TTC549 (cell line): ENCODE measurements around the gene GNAQ.

Experiments
- FAIRE-seq: peaks from 2 replicates; lab custom pipeline; 2012; peaks lifted over from hg19 to GRCh38; lab: Jason Lieb, UNC

GNAQ gene

GRCh38 chr9:77810047-77810446, 221.6 kb downstream of the GNAQ start:
- no peak for FAIRE-seq

GRCh38 chr9:77809552-77809951, 222.1 kb downstream of the GNAQ start:
- no peak for FAIRE-seq

DNA sequence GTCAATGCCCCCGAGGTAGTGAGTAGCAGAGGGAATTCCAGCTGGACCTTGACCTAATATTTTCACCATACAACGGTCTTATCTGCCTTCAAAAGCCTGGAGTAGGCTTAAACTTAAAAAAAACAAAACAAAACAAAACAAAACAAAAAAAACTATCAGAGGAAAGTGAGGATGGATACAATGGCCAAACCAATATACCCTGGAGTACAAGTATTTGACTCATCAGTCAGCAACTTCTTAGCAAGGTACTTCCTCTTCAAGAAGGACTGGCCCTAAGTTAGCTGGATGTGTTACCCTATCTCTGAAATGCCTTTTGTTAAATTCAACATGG, 222.9 kb downstream of the GNAQ start:
- no peak for FAIRE-seq

- FAIRE-seq, result no peak
Measured at GRCh38 chr9:77807846-77808750, 223.5 kb downstream of the GNAQ start.

DNA sequence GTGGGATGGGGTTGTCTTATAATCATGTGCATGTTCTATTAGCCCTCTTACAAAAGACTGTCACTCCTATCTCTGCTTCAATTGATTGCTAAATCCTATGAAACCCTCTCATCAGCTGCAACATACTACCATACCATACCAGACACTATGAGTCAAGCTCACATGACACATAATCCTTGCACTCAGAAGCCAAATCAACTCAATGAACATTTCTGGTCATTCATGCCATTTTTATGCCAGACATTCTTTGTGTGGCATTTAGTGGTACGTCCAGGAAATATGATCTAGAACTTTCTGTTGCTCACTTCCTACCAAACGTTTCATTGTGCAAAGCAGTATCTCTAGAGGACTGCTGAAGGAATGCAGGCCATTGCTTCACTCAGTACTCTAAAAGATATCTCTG, 224.3 kb downstream of the GNAQ start:
- no peak for FAIRE-seq

DNA sequence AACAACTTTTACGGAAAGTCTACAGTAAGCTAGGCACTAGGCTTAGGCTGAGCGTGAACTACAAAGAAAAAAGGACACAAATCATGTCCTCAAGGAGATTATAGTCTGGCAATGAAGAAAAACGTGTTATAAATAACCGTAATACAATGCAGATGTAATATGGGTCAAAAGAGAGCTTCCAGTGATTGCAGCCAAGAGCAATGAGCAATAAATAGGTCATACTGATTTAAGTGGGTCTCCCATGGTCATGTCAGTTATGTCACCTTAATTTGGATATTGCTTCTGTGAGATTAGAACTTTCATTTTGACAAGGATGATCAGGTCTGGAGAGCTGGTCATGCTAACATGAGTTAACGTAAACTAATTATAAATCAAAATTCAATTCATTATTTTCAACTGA, 224.9 kb downstream of the GNAQ start:
- FAIRE-seq, result no peak

DNA sequence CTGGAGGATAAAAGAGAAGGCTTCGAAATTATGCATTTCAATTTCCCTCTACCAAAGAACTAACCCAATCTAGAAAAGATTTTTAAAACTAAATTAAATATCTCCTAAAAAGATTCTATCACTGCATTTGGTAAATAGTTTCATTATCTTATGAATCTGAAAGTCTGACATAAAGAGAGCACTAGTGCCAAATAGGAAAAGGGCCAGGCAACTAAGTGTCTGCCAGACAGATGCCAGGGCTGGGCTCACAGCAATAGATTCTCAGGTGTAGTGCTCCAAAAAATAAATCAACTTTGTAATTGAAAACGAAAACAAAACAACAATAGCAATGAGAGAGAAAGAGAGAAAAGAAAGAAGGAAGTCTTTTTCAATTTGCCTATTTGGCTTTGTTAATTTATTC, 225.8 kb downstream of the GNAQ start:
- FAIRE-seq, result no peak

DNA sequence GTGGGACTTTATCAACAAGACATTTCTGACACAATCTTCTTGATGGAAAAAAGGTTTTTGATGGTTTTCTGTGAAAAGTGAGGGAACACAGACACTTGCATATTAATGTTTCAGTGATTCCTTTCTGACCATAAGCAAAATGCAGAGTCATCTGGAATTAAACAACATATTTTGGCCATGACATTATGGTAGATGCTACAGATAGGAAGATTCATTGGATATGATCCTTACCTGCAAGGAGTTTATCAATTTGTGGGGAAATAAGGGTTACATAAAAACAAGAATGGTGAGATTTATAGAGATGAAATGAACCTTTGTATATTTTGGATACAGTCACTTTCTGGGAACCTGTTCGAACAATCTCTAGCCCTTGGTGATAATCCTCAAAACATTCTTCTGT, 228.2 kb downstream of the GNAQ start:
- FAIRE-seq, result no peak

GRCh38 chr9:77802515-77803293, 228.9 kb downstream of the GNAQ start:
- no peak for FAIRE-seq

DNA sequence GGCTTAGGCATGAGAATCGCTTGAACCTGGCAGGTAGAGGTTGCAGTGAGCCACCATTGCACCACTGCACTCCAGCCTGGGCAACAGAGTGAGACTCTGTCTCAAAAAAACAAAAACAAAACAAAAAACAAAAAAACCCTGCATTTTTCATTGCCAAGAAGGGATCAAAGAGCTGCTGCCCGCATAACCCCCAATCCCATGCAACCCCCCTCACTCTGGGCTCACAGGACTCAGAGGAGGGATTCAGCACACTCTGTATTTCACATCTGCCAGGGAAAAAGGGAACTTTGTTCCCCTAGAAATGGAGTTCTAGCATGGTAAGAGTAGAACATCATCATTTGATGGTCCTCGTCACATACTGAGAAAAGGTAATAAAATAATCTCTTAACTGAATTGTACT, 229.5 kb downstream of the GNAQ start:
- FAIRE-seq, result no peak

GRCh38 chr9:77800924-77801551, 230.6 kb downstream of the GNAQ start:
- FAIRE-seq, result no peak

GRCh38 chr9:77798140-77798539, 233.5 kb downstream of the GNAQ start:
- no peak for FAIRE-seq

GRCh38 chr9:77794985-77795384, 236.6 kb downstream of the GNAQ start:
- FAIRE-seq, result no peak

- no peak for FAIRE-seq
Measured at GRCh38 chr9:77793849-77794248, 237.8 kb downstream of the GNAQ start.

DNA sequence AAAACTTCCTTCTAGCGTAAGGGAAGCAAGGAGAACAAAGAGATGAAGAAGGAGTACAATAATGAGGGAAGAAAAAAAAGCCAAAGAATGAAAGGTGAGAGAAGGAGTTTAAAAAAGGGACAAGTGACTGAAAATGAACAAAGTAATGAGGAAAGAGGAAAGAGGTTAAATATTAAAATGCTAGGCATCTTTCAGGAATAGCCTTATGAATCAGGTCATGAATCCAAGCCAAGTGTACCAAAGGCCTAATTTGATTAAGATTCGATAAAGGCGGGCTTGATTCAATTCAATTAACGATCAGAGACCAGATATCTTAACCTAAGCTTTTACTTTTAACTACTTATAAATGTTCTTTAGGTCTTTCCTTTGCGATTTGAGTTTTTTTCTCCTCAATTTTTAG, 241.7 kb downstream of the GNAQ start:
- no peak for FAIRE-seq

DNA sequence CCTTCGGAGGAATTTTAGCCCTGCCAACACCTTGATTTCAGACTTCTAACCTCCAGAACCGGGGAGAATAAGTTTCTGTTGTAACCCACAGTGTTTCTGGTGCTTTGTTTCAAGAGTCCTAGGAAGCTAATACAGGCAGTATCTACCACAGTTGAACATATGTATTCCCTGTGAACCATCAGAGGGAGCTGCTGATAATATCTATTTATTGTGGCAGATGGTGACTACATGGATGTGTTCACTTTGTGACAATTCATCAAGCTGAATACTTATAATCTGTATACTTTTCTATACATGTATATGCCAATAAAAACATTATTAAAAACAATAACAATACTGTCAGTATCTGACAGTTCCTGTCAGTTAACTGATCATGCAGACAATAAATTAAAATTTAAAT, 246.3 kb downstream of the GNAQ start:
- no peak for FAIRE-seq

- no peak for FAIRE-seq
Measured at GRCh38 chr9:77783518-77783917, 248.1 kb downstream of the GNAQ start.

GRCh38 chr9:77779010-77779409, 252.6 kb downstream of the GNAQ start:
- FAIRE-seq, result no peak

DNA sequence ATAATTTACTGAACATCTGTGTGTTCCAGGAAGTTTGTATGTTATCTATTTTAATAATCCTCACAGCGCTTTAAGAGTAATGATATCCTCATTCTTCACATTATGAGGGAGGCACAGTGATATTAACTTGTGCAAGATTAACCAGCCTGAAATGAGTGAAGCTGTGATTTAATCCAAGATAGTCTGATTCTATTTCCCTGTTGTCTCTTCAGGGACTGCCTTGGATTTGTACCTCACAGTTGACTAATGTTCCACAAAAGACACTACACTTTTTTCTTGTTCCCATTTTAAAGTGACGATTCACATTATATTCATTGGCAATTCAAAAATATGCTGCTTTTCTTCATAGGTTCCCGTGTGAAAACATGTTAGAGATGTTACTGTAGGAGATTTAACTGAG, 258.2 kb downstream of the GNAQ start:
- FAIRE-seq, result no peak

DNA sequence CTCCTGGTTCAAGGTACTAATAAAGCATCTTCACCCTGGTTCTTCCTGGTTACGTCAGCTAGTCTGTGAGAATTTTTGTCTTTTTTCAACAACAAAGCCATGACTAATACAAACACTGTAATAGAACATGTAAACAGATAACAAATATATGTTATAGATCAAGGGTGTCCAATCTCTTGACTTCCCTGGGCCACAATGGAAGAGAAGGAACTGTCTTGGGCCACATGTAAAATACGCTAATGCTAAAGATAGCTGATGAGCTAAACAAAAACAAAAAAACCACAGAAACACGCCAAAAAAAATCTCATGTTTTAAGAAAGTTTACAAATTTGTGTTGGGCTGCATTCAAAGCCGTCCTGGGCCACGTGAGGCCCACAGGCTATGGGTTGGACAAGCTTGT, 259.0 kb downstream of the GNAQ start:
- FAIRE-seq, result no peak

DNA sequence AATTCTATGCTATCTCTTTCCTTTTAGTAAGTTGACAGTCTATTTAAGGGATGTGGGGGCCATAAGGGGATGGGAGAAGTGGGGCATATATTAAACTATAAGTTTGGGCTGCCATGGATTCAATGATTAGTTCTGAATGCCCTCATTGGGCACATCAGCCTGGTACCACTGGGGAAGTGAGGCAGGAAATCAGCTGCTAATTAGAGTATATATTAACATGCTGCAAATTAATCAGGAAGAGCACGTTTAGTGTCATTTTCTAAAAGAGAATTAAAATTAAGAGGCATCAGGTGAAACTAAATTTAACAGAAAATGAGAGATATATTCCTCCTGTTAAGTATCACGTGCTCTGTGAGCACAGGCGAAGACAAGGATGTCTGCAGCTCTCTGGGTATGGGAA, 260.4 kb downstream of the GNAQ start:
- no peak for FAIRE-seq

GRCh38 chr9:77770340-77770739, 261.3 kb downstream of the GNAQ start:
- no peak for FAIRE-seq

DNA sequence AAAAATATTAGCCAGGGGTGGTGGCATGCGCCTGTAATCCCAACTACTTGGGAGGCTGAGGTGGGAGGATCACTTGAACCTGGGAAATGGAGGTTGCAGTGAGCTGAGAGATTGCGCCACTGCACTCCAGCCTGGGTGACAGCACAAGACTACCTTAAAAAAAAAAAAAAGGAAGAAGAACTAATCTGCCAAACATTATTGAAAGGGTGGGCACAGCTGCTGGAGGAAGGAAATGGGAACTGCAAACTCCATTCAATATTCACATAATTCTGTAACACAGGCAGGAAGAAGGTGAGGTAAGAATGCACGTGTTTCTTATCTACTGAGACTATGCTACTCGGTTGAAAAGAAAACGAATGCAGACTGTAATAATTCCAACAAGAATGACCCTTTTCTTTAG, 262.4 kb downstream of the GNAQ start:
- FAIRE-seq, result no peak
